Measurements from ENCODE around the gene TSPAN4. TPM values are rescaled to one million over a fixed set of nuclear protein-coding genes. Genes with fewer than 3 reads are reported as not detected.

TSPAN4 gene
- total and polyA plus RNA-seq, 2 of the 13 experiments (the other 11 are each of a cell fraction or from before 2014, with no cell fraction given), result 31.7 to 68.3 TPM

DNA sequence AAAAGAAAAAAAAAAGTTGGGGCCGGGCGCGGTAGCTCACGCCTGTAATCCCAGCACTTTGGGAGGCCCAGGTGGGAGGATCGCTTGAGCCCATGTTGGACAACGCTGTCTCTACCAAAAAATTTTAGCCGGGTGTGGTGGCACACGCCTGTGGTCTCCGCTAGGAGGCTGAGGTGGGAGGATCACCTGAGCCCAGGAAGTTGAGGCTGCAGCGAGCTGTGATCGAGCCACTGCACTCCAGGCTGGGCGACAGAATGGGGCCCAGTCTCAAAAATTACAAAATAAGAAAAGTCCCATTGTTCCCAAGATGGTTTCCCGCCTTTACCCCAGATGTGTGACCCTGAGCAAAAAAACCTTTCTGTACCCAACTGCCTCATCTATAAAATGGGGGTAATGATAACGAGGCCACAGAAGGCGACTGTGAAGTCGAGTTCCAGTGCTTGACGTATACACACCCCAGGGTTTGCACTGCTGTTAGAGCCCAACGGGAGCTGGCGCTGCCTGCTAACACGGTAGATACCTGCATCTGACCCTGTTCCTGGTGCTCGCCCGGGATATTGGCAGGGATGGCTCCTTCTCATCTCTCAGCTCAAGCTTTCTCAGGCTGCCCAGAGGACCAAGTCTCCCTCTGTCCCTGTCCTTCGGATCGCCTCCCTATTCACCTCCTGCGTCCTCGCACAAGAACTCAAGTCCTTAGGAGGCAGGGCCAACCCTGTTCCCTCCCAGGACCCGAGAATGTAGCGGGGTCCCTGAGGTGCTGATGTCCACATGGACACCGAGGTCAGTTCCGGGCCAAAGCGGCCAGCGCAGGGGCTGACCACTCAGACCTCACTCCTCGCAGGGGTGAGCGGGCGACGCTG is 34.0 kb upstream of the TSPAN4 start (continued):
- TF ChIP-seq, protein P1, sequence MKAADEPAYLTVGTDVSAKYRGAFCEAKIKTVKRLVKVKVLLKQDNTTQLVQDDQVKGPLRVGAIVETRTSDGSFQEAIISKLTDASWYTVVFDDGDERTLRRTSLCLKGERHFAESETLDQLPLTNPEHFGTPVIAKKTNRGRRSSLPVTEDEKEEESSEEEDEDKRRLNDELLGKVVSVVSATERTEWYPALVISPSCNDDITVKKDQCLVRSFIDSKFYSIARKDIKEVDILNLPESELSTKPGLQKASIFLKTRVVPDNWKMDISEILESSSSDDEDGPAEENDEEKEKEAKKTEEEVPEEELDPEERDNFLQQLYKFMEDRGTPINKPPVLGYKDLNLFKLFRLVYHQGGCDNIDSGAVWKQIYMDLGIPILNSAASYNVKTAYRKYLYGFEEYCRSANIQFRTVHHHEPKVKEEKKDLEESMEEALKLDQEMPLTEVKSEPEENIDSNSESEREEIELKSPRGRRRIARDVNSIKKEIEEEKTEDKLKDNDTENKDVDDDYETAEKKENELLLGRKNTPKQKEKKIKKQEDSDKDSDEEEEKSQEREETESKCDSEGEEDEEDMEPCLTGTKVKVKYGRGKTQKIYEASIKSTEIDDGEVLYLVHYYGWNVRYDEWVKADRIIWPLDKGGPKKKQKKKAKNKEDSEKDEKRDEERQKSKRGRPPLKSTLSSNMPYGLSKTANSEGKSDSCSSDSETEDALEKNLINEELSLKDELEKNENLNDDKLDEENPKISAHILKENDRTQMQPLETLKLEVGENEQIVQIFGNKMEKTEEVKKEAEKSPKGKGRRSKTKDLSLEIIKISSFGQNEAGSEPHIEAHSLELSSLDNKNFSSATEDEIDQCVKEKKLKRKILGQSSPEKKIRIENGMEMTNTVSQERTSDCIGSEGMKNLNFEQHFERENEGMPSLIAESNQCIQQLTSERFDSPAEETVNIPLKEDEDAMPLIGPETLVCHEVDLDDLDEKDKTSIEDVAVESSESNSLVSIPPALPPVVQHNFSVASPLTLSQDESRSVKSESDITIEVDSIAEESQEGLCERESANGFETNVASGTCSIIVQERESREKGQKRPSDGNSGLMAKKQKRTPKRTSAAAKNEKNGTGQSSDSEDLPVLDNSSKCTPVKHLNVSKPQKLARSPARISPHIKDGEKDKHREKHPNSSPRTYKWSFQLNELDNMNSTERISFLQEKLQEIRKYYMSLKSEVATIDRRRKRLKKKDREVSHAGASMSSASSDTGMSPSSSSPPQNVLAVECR (CRISPR knock-in tag; IDR thresholded peaks at IDR 0.05; ENCODE audit: borderline replicate concordance), result no peak
- TF ChIP-seq RARA (CRISPR knock-in tag; IDR thresholded peaks at IDR 0.05) (peak; percentile 55), FIP1L1 (IDR thresholded peaks at IDR 0.05; ENCODE audit: borderline replicate concordance, insufficient read depth, low read depth, low read length) (no peak), RXRA (CRISPR knock-in tag; IDR thresholded peaks at IDR 0.05) (no peak), ZNF446 (CRISPR knock-in tag; IDR thresholded peaks at IDR 0.05) (no peak), DPF2 (CRISPR knock-in tag; IDR thresholded peaks at IDR 0.05; ENCODE audit: borderline replicate concordance, low read depth) (no peak), PHF21A (CRISPR knock-in tag; IDR thresholded peaks at IDR 0.05) (no peak), ZBTB38 (CRISPR knock-in tag; IDR thresholded peaks at IDR 0.05) (no peak), HNF4A (CRISPR knock-in tag; IDR thresholded peaks at IDR 0.05) (no peak), ZNF790 (CRISPR knock-in tag; IDR thresholded peaks at IDR 0.05; ENCODE audit: borderline replicate concordance) (no peak; the same call in 1 of the 2 replicates), MEF2D (CRISPR knock-in tag; IDR thresholded peaks at IDR 0.05) (no peak), AFF4 (CRISPR knock-in tag; IDR thresholded peaks at IDR 0.05) (no peak), ZBTB42 (CRISPR knock-in tag; IDR thresholded peaks at IDR 0.05) (no peak), ZNF414 (CRISPR knock-in tag; IDR thresholded peaks at IDR 0.05) (no peak), KDM1A (CRISPR knock-in tag; IDR thresholded peaks at IDR 0.05) (0 out of 2 replicates have a peak, but pooled peaks have one; percentile 7), ZNF7 (CRISPR knock-in tag; IDR thresholded peaks at IDR 0.05) (peak; percentile 70), ZMYM3 (CRISPR knock-in tag; IDR thresholded peaks at IDR 0.05) (peak; percentile 41; the same call in 1 of the 2 replicates), PHF8 (CRISPR knock-in tag; IDR thresholded peaks at IDR 0.05) (no peak), ELF1 (CRISPR knock-in tag; IDR thresholded peaks at IDR 0.05) (no peak)
- TF ChIP-seq, protein P2, sequence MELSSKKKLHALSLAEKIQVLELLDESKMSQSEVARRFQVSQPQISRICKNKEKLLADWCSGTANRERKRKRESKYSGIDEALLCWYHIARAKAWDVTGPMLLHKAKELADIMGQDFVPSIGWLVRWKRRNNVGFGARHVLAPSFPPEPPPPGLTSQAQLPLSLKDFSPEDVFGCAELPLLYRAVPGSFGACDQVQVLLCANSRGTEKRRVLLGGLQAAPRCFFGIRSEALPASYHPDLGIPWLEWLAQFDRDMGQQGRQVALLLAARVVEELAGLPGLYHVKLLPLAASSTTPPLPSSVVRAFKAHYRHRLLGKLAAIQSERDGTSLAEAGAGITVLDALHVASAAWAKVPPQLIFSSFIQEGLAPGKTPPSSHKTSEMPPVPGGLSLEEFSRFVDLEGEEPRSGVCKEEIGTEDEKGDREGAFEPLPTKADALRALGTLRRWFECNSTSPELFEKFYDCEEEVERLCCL (CRISPR knock-in tag; IDR thresholded peaks at IDR 0.05; ENCODE audit: borderline replicate concordance), result no peak
